H1 (cell line): ENCODE results near the gene SH3RF3. TPM values are rescaled to one million over a fixed set of nuclear protein-coding genes. Genes with fewer than 3 reads are reported as not detected.

ENCODE experiments used
- ASH2L ChIP-seq: fragments of 200-600, 300-600 bp; sonication (generic); IDR thresholded peaks from one replicate; pipeline ENCODE4 v1.7.1; 2017; ENCODE audit warnings: low read length
- CEBPB ChIP-seq: IDR thresholded peaks from 2 replicates; pipeline ENCODE4 v1.6.1; 2012; ENCODE audit warnings: low read depth, low read length
- CHD7 ChIP-seq: fragments of 300-600 bp; sonication (generic); IDR thresholded peaks from 2 replicates; pipeline ENCODE4 v1.7.1; 2012; ENCODE audit warnings: low read length, moderate library complexity, mild to moderate bottlenecking, inconsistent platforms; ENCODE audit not compliant: insufficient replicate concordance
- GTF2F1 ChIP-seq: IDR thresholded peaks from 2 replicates; pipeline ENCODE4 v1.6.1; 2012; ENCODE audit warnings: low read depth, low read length, improper control_type of control experiment, borderline replicate concordance
- MAFK ChIP-seq: IDR thresholded peaks from 2 replicates; pipeline ENCODE4 v1.6.1; 2012; ENCODE audit warnings: low read depth, mild to moderate bottlenecking, improper control_type of control experiment, low read length
- RNF2 ChIP-seq: fragments of 200-900, 300-1000 bp; sonication (generic); IDR thresholded peaks from 2 replicates; pipeline ENCODE4 v1.7.1; 2016; ENCODE audit warnings: borderline replicate concordance, low read depth, mild to moderate bottlenecking, antibody characterized with exemption, low read length; ENCODE audit not compliant: poor library complexity, severe bottlenecking; ENCODE audit errors: missing control alignments
- ZNF274 ChIP-seq: IDR thresholded peaks from 2 replicates; pipeline ENCODE4 v1.7.0; 2012; ENCODE audit warnings: low read length, borderline replicate concordance; ENCODE audit errors: extremely low read depth
- polyA plus RNA-seq, 7 experiments: library from polyadenylated mRNA; depleted of rRNA in 3 of 7; stranded (reverse) in 5 of 7; unstranded in 2 of 7; fragments of >200 nt in 5 of 7; fragments of 200-250 nt in 2 of 7; gene quantifications; 1 replicate in 5 of 7; 2 replicates in 1 of 7; 4 replicates in 1 of 7; pipeline versions ENCODE4 v1.2.1 to v1.2.3, GENCODE V29; 2011 to 2013; ENCODE audit warnings: missing spikeins in 2 of 7, mixed read lengths in 2 of 7
- total RNA-seq: library from RNA; stranded (reverse); fragmentation: NEBNext Ultra II Directional; extraction: Animal tissue kit (Norgen Biotek cat#: 25700); gene quantifications from 2 replicates; pipeline ENCODE4 v1.2.1, GENCODE V29; 2021
- TF ChIP-seq, protein P1 (sequence below), 3 experiments: IDR thresholded peaks; 1 replicate in 2 of 3; 2 replicates in 1 of 3; pipeline versions ENCODE4 v1.5.1 to v1.6.1; 2011; ENCODE audit warnings: low read length in 3 of 3, mild to moderate bottlenecking in 3 of 3, inconsistent platforms in 2 of 3, low read depth in 1 of 3, moderate library complexity in 1 of 3; ENCODE audit not compliant: insufficient read depth in 1 of 3; ENCODE audit errors: control extremely low read depth in 1 of 3
- TF ChIP-seq, protein P2 (sequence below): IDR thresholded peaks from 2 replicates; pipeline ENCODE4 v1.6.1; 2012; ENCODE audit warnings: inconsistent platforms

The SH3RF3 gene
- total and polyA plus RNA-seq, 2 of the 8 experiments (the other 6 are each of a cell fraction or from before 2014, with no cell fraction given): 0.11 to 0.65 TPM

- no peak for TF ChIP-seq CHD7
- no peak for TF ChIP-seq ZNF274
- TF ChIP-seq GTF2F1: no peak
- no peak for TF ChIP-seq CEBPB
- TF ChIP-seq, protein P1, sequence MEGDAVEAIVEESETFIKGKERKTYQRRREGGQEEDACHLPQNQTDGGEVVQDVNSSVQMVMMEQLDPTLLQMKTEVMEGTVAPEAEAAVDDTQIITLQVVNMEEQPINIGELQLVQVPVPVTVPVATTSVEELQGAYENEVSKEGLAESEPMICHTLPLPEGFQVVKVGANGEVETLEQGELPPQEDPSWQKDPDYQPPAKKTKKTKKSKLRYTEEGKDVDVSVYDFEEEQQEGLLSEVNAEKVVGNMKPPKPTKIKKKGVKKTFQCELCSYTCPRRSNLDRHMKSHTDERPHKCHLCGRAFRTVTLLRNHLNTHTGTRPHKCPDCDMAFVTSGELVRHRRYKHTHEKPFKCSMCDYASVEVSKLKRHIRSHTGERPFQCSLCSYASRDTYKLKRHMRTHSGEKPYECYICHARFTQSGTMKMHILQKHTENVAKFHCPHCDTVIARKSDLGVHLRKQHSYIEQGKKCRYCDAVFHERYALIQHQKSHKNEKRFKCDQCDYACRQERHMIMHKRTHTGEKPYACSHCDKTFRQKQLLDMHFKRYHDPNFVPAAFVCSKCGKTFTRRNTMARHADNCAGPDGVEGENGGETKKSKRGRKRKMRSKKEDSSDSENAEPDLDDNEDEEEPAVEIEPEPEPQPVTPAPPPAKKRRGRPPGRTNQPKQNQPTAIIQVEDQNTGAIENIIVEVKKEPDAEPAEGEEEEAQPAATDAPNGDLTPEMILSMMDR (IDR thresholded peaks at IDR 0.05; ENCODE audit: control extremely low read depth in 1 of 3, insufficient read depth in 1 of 3, low read depth in 1 of 3, low read length in 3 of 3): no peak
- TF ChIP-seq, protein P2, sequence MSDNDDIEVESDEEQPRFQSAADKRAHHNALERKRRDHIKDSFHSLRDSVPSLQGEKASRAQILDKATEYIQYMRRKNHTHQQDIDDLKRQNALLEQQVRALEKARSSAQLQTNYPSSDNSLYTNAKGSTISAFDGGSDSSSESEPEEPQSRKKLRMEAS: no peak
- TF ChIP-seq MAFK: no peak
- TF ChIP-seq RNF2: no peak
- no peak for TF ChIP-seq ASH2L
Measured at GRCh38 chr2:109189751-109190150, 60.7 kb downstream of the SH3RF3 start (continued).
